Ectodermal cell (in vitro differentiated cells): ENCODE results near the gene ZNF282.
"Not testable (repeated sequence)": the region's sequence is repeated elsewhere in the genome, so short reads cannot be mapped to it uniquely, and the experiment has no call there.

ENCODE experiments used
- H3K27ac ChIP-seq: 2 replicates; pipeline ENCODE4 v1.7.0; 2013; ENCODE audit warnings: mild to moderate bottlenecking, low read depth, low read length; ENCODE audit not compliant: insufficient read depth, poor library complexity, severe bottlenecking
- H3K27me3 ChIP-seq: 2 replicates; pipeline ENCODE4 v1.7.0; 2013; ENCODE audit warnings: mild to moderate bottlenecking, low read length; ENCODE audit not compliant: insufficient read depth, control insufficient read depth, poor library complexity, severe bottlenecking
- H3K36me3 ChIP-seq: one replicate; pipeline ENCODE4 v1.7.0; 2013; ENCODE audit warnings: low read length; ENCODE audit not compliant: control insufficient read depth, insufficient read depth
- H3K4me1 ChIP-seq: one replicate; pipeline ENCODE4 v1.7.0; 2013; ENCODE audit warnings: low read length; ENCODE audit not compliant: control insufficient read depth, insufficient read depth
- H3K4me3 ChIP-seq: 2 replicates; pipeline ENCODE4 v1.7.0; 2013; ENCODE audit warnings: low read depth, low read length, control low read depth; ENCODE audit not compliant: insufficient read depth
- H3K9me3 ChIP-seq: 2 replicates; pipeline ENCODE4 v1.7.0; 2013; ENCODE audit warnings: mild to moderate bottlenecking, low read length, moderate library complexity; ENCODE audit not compliant: control insufficient read depth
- WGBS, 2 experiments: methylation state at CpG; one replicate each; pipeline ENCODE4 v1.1.7; 2013; ENCODE audit warnings: missing lambda C conversion rate in 2 of 2; 5-methylcytosine and 5-hydroxymethylcytosine counted together

ZNF282 gene

DNA sequence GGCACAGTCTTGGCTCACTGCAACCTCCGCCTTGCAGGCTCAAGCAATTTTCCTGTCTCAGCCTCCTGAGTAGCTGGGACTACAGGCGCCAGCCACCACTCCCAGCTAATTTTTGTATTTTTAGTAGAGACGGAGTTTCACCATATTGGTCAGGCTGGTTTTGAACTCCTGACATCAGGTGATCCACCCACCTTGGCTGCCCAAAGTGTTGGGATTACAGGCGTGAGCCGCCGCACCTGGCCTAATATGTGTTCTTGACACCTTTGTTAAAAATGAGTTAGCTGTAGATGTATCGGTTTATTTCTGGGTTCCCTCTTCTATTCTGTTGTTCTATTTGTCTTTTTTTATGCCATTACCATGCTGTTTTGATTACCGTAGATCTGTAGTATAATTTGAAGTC is 79.1 kb downstream of the ZNF282 start:
- WGBS, 2 experiments: 95 to 97% methylated on average over 8 of the region's 8 CpGs
- not testable (repeated sequence) for H3K27me3 ChIP-seq, H3K27ac ChIP-seq, H3K4me1 ChIP-seq, H3K4me3 ChIP-seq, H3K9me3 ChIP-seq
- peaks cover 21% of the 10 kb centered on the region for H3K36me3 ChIP-seq
